ENCODE results near the gene LMTK3. TPM values are rescaled to one million over a fixed set of nuclear protein-coding genes. Genes with fewer than 3 reads are reported as not detected.

The LMTK3 gene, protein sequence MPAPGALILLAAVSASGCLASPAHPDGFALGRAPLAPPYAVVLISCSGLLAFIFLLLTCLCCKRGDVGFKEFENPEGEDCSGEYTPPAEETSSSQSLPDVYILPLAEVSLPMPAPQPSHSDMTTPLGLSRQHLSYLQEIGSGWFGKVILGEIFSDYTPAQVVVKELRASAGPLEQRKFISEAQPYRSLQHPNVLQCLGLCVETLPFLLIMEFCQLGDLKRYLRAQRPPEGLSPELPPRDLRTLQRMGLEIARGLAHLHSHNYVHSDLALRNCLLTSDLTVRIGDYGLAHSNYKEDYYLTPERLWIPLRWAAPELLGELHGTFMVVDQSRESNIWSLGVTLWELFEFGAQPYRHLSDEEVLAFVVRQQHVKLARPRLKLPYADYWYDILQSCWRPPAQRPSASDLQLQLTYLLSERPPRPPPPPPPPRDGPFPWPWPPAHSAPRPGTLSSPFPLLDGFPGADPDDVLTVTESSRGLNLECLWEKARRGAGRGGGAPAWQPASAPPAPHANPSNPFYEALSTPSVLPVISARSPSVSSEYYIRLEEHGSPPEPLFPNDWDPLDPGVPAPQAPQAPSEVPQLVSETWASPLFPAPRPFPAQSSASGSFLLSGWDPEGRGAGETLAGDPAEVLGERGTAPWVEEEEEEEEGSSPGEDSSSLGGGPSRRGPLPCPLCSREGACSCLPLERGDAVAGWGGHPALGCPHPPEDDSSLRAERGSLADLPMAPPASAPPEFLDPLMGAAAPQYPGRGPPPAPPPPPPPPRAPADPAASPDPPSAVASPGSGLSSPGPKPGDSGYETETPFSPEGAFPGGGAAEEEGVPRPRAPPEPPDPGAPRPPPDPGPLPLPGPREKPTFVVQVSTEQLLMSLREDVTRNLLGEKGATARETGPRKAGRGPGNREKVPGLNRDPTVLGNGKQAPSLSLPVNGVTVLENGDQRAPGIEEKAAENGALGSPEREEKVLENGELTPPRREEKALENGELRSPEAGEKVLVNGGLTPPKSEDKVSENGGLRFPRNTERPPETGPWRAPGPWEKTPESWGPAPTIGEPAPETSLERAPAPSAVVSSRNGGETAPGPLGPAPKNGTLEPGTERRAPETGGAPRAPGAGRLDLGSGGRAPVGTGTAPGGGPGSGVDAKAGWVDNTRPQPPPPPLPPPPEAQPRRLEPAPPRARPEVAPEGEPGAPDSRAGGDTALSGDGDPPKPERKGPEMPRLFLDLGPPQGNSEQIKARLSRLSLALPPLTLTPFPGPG (N-terminal part only)
- total RNA-seq (2014; rRNA removed; shearing (Covaris generic)) (5.7 and 11.8 TPM in 2 replicates), polyA plus RNA-seq (2016; fragmentation: Nextera tagmentation; extraction: Ambion mirVana) (1.6 and 2.0 TPM in 2 replicates)
- long read RNA-seq, partial matches to known transcripts, result 0 of 1 reads
- long read RNA-seq, other reads (novel, unspliced or antisense), result 1 of 1 reads

DNA sequence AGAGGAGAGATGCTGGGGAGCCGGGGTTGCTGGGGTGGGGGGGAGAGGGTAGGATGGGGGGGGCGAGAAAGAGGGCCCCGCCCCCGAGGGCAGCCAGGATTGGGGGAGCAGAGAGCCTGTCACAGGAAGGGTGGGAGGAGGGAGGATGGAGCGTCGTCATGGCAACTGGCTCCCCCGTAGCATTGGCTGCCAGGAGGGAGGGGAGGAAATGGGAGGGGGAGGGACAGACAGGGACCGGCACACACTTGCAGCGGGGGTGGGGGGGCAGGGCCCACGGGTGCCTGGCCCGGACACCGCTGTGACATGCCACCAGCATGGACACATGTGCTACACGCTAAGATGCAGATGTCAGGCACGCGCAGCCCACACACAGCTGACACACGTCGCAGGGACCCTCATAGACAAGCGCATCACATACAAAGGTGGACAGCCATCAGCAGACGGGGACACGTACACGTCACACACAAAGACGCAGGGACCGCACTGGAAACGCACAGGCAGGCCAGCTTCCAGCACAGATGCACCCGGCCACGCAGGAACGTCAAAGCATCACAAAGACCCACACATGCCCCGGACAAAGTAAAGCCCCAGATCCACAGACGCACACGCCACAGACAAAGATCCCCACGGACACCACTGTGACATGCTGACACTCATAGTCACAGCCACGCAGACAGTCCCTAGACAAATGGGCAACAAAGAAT, at the start of gene LMTK3:
TSS of gene LMTK3 (minus strand) at position 36 of the 704 bp plus-strand sequence. CDS start 259 bp downstream, outside the sequence.
- H3K36me3 ChIP-seq (ENCODE audit: insufficient read depth), result no peaks in the 10 kb centered on the region
- H2AFZ ChIP-seq, result peak within 1 kb of the TSS; percentile 96
- Mint-ChIP-seq H3K9me3 (no peaks in the 10 kb centered on the region), H3K4me1 (peaks cover 19% of the 10 kb centered on the region), H3K27ac (no peak within 1 kb of the TSS), H3K27me3 (ENCODE audit: insufficient read depth, low read depth, poor library complexity) (peaks cover 21% of the 10 kb centered on the region), H3K36me3 (ENCODE audit: low read depth) (peaks cover 5% of the 10 kb centered on the region; the same call in 2 of the 3 replicates), H3K4me3 (peak within 1 kb of the TSS; percentile 83)
- no peak within 1 kb of the TSS for H3K27ac ChIP-seq (ENCODE audit: low read depth)
- no peaks in the 10 kb centered on the region for H3K79me2 ChIP-seq (replicated peaks; ENCODE audit: insufficient read depth)
- H3F3A ChIP-seq (replicated peaks; ENCODE audit: low read depth), result peaks cover 9% of the 10 kb centered on the region; the same call in 1 of the 2 replicates
- H3K4me1 ChIP-seq (ENCODE audit: insufficient read depth), result no peaks in the 10 kb centered on the region
- H4K20me1 ChIP-seq (replicated peaks; ENCODE audit: insufficient read depth), result no peaks in the 10 kb centered on the region
- peaks cover 11% of the 10 kb centered on the region for H3K27me3 ChIP-seq (ENCODE audit: insufficient read depth)
- H3K9me2 ChIP-seq (ENCODE audit: insufficient read depth), result no peaks in the 10 kb centered on the region
- ATAC-seq (peak; percentile 5), DNase-seq (ENCODE audit: low spot score) (peak; percentile 87)
- H3K4me3 ChIP-seq, result peak within 1 kb of the TSS; percentile 90
- peak within 1 kb of the TSS; percentile 99 for H3K4me2 ChIP-seq
- TF ChIP-seq CREB1 (CRISPR knock-in tag; IDR thresholded peaks at IDR 0.05; ENCODE audit: low read depth) (no peak), EZH2 (IDR thresholded peaks at IDR 0.05; ENCODE audit: low read depth, unreplicated experiment) (no peak), ZNF114 (CRISPR knock-in tag; IDR thresholded peaks at IDR 0.05) (no peak), POLR2AphosphoS5 (IDR thresholded peaks at IDR 0.05; ENCODE audit: low read depth) (no peak), JUNB (IDR thresholded peaks at IDR 0.05; ENCODE audit: unreplicated experiment) (no peak), EZH2phosphoT487 (IDR thresholded peaks at IDR 0.05; ENCODE audit: unreplicated experiment) (no peak), STAT1 (IDR thresholded peaks at IDR 0.05; ENCODE audit: unreplicated experiment) (no peak)
- TF ChIP-seq, protein P1, sequence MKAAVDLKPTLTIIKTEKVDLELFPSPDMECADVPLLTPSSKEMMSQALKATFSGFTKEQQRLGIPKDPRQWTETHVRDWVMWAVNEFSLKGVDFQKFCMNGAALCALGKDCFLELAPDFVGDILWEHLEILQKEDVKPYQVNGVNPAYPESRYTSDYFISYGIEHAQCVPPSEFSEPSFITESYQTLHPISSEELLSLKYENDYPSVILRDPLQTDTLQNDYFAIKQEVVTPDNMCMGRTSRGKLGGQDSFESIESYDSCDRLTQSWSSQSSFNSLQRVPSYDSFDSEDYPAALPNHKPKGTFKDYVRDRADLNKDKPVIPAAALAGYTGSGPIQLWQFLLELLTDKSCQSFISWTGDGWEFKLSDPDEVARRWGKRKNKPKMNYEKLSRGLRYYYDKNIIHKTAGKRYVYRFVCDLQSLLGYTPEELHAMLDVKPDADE (IDR thresholded peaks at IDR 0.05), result no peak
- TF ChIP-seq, protein P2, sequence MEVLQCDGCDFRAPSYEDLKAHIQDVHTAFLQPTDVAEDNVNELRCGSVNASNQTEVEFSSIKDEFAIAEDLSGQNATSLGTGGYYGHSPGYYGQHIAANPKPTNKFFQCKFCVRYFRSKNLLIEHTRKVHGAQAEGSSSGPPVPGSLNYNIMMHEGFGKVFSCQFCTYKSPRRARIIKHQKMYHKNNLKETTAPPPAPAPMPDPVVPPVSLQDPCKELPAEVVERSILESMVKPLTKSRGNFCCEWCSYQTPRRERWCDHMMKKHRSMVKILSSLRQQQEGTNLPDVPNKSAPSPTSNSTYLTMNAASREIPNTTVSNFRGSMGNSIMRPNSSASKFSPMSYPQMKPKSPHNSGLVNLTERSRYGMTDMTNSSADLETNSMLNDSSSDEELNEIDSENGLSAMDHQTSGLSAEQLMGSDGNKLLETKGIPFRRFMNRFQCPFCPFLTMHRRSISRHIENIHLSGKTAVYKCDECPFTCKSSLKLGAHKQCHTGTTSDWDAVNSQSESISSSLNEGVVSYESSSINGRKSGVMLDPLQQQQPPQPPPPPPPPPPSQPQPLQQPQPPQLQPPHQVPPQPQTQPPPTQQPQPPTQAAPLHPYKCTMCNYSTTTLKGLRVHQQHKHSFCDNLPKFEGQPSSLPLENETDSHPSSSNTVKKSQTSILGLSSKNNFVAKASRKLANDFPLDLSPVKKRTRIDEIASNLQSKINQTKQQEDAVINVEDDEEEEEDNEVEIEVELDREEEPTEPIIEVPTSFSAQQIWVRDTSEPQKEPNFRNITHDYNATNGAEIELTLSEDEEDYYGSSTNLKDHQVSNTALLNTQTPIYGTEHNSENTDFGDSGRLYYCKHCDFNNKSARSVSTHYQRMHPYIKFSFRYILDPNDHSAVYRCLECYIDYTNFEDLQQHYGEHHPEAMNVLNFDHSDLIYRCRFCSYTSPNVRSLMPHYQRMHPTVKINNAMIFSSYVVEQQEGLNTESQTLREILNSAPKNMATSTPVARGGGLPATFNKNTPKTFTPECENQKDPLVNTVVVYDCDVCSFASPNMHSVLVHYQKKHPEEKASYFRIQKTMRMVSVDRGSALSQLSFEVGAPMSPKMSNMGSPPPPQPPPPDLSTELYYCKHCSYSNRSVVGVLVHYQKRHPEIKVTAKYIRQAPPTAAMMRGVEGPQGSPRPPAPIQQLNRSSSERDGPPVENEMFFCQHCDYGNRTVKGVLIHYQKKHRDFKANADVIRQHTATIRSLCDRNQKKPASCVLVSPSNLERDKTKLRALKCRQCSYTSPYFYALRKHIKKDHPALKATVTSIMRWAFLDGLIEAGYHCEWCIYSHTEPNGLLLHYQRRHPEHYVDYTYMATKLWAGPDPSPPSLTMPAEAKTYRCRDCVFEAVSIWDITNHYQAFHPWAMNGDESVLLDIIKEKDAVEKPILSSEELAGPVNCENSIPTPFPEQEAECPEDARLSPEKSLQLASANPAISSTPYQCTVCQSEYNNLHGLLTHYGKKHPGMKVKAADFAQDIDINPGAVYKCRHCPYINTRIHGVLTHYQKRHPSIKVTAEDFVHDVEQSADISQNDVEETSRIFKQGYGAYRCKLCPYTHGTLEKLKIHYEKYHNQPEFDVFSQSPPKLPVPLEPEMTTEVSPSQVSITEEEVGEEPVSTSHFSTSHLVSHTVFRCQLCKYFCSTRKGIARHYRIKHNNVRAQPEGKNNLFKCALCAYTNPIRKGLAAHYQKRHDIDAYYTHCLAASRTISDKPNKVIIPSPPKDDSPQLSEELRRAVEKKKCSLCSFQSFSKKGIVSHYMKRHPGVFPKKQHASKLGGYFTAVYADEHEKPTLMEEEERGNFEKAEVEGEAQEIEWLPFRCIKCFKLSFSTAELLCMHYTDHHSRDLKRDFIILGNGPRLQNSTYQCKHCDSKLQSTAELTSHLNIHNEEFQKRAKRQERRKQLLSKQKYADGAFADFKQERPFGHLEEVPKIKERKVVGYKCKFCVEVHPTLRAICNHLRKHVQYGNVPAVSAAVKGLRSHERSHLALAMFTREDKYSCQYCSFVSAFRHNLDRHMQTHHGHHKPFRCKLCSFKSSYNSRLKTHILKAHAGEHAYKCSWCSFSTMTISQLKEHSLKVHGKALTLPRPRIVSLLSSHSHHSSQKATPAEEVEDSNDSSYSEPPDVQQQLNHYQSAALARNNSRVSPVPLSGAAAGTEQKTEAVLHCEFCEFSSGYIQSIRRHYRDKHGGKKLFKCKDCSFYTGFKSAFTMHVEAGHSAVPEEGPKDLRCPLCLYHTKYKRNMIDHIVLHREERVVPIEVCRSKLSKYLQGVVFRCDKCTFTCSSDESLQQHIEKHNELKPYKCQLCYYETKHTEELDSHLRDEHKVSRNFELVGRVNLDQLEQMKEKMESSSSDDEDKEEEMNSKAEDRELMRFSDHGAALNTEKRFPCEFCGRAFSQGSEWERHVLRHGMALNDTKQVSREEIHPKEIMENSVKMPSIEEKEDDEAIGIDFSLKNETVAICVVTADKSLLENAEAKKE (CRISPR knock-in tag; IDR thresholded peaks at IDR 0.05), result no peak
- TF ChIP-seq, protein P3, sequence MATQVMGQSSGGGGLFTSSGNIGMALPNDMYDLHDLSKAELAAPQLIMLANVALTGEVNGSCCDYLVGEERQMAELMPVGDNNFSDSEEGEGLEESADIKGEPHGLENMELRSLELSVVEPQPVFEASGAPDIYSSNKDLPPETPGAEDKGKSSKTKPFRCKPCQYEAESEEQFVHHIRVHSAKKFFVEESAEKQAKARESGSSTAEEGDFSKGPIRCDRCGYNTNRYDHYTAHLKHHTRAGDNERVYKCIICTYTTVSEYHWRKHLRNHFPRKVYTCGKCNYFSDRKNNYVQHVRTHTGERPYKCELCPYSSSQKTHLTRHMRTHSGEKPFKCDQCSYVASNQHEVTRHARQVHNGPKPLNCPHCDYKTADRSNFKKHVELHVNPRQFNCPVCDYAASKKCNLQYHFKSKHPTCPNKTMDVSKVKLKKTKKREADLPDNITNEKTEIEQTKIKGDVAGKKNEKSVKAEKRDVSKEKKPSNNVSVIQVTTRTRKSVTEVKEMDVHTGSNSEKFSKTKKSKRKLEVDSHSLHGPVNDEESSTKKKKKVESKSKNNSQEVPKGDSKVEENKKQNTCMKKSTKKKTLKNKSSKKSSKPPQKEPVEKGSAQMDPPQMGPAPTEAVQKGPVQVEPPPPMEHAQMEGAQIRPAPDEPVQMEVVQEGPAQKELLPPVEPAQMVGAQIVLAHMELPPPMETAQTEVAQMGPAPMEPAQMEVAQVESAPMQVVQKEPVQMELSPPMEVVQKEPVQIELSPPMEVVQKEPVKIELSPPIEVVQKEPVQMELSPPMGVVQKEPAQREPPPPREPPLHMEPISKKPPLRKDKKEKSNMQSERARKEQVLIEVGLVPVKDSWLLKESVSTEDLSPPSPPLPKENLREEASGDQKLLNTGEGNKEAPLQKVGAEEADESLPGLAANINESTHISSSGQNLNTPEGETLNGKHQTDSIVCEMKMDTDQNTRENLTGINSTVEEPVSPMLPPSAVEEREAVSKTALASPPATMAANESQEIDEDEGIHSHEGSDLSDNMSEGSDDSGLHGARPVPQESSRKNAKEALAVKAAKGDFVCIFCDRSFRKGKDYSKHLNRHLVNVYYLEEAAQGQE (IDR thresholded peaks at IDR 0.05; ENCODE audit: unreplicated experiment), result no peak

All from GM23338 (cell line).